RPMI7951 (cell line): Measurements from ENCODE around the gene NCKAP5L. TPM values are rescaled to one million over a fixed set of nuclear protein-coding genes. Genes with fewer than 3 reads are reported as not detected.
"Not testable (repeated sequence)": the region's sequence is repeated elsewhere in the genome, so short reads cannot be mapped to it uniquely, and the experiment has no call there.

Source experiments
- DNase-seq: peaks from one replicate; pipeline ENCODE4 v3.0.0-alpha.2; 2012; ENCODE audit warnings: low read depth
- total RNA-seq: library from RNA; depleted of rRNA; stranded (reverse); fragments of >200 nt; shearing (Covaris generic); gene quantifications from 2 replicates; pipeline ENCODE4 v1.2.3, GENCODE V29; 2014; rRNA removed

The NCKAP5L gene
- total RNA-seq: 5.0 and 5.7 TPM in 2 replicates

- DNase-seq: peak; percentile 94
Observed at GRCh38 chr12:49828133-49829091, at the start of gene NCKAP5L. Gene NCKAP5L, minus strand, starts transcription at chr12:49828413. Its CDS starts 24,369 bp downstream, at chr12:49804044.

- no peak for DNase-seq
Observed at GRCh38 chr12:49877066-49877465, 48.9 kb upstream of the NCKAP5L start.

- DNase-seq: no peak
Observed at GRCh38 chr12:49876070-49876469, 47.9 kb upstream of the NCKAP5L start.

GRCh38 chr12:49875115-49875720, 47.0 kb upstream of the NCKAP5L start:
- DNase-seq: no peak

GRCh38 chr12:49874142-49874897, 46.1 kb upstream of the NCKAP5L start:
- DNase-seq: peak; percentile 13

GRCh38 chr12:49873361-49873934, 45.2 kb upstream of the NCKAP5L start:
- peak; percentile 79 for DNase-seq

- peak; percentile 13 for DNase-seq
Observed at GRCh38 chr12:49872781-49873181, 44.6 kb upstream of the NCKAP5L start.

- no peak for DNase-seq
Observed at GRCh38 chr12:49872381-49872780, 44.2 kb upstream of the NCKAP5L start.

- not testable (repeated sequence) for DNase-seq
Observed at GRCh38 chr12:49871811-49872251, 43.6 kb upstream of the NCKAP5L start.

- DNase-seq: no peak
Observed at GRCh38 chr12:49871263-49871561, 43.0 kb upstream of the NCKAP5L start.

GRCh38 chr12:49870501-49871262, 42.5 kb upstream of the NCKAP5L start:
- DNase-seq: no peak

- DNase-seq: no peak
Observed at GRCh38 chr12:49869816-49870500, 41.7 kb upstream of the NCKAP5L start.

GRCh38 chr12:49868952-49869815, 41.0 kb upstream of the NCKAP5L start:
- peak; percentile 100 for DNase-seq

- no peak for DNase-seq
Observed at GRCh38 chr12:49868449-49868848, 40.2 kb upstream of the NCKAP5L start.

- DNase-seq: no peak
Observed at GRCh38 chr12:49867570-49868341, 39.5 kb upstream of the NCKAP5L start.

- DNase-seq: peak; percentile 52
Observed at GRCh38 chr12:49866859-49867569, 38.8 kb upstream of the NCKAP5L start.

GRCh38 chr12:49865782-49866135, 37.5 kb upstream of the NCKAP5L start:
- no peak for DNase-seq

GRCh38 chr12:49865109-49865781, 37.0 kb upstream of the NCKAP5L start:
- DNase-seq: no peak
